ENCODE data around the gene PRPSAP1. TPM values are rescaled to one million over a fixed set of nuclear protein-coding genes. Genes with fewer than 3 reads are reported as not detected.

The PRPSAP1 gene
- total and polyA plus RNA-seq, 2 of the 8 experiments (the other 6 are each of a cell fraction or from before 2014, with no cell fraction given): 32.0 to 54.2 TPM

DNA sequence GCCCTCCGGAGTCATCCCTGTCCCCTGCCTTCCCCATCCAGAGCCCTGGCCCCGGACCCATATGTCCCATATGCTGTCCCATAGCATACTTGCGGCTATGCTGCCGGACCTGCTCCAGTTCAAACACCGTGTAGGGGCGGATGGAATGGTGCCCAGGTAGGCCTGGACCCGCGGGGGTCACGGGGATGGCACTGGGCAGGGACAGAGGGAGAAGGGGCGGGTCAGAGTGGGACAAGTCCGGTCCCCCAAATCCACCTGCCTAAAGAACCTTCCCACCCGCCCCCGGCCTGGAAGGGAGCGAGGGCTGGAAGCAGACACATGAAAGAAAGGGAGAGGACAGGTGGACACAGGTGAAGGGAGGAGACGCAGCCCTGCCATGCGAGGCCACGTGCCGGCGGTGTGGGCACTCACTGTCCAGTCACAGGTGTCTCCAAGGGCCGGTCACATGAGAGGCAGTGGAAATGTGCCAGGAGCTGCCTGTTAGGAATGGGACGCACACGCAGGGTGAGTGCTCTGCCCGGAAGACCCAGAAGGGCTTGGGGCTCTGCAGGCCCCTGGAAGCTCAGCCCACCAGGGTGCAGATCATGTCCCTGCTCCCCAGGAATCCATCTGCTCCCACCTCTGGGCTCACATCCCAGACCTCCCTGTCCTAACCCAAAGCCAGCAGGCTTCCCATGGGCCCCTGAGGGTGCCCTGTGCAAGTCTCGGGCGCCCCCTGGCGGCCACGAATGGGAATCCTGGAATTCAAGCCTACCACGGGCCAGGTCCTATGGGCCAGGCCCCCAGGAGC, 74.6 kb downstream of the PRPSAP1 start (continued):
- TF ChIP-seq BACH1 (IDR thresholded peaks at IDR 0.05; ENCODE audit: low read length) (no peak), JUN (IDR thresholded peaks at IDR 0.05; ENCODE audit: low read depth, low read length) (no peak), SIN3A (conservative IDR thresholded peaks at IDR 0.05 in 1 of 2, IDR thresholded peaks at IDR 0.05 in 1 of 2; ENCODE audit: low read depth in 1 of 2, low read length in 2 of 2) (0 out of 4 replicates have a peak, but pooled peaks of 1 of the 2 experiments have one; percentile 45), PHF8 (conservative IDR thresholded peaks at IDR 0.05; ENCODE audit: low read depth, low read length) (no peak), SIRT6 (IDR thresholded peaks at IDR 0.05; ENCODE audit: low read length) (no peak), ZNF274 (IDR thresholded peaks at IDR 0.05; ENCODE audit: borderline replicate concordance, extremely low read depth, low read length) (no peak), POLR2AphosphoS5 (IDR thresholded peaks at IDR 0.05; ENCODE audit: low read depth, low read length) (no peak), ASH2L (IDR thresholded peaks at IDR 0.05; ENCODE audit: low read length) (no peak), MAX (IDR thresholded peaks at IDR 0.05) (peak; percentile 45), CTCF (IDR thresholded peaks at IDR 0.05; ENCODE audit: control extremely low read depth in 1 of 3, insufficient read depth in 1 of 3, low read depth in 1 of 3, low read length in 3 of 3) (peak; percentile 84 to 97 (median 94))
